Activated naive CD8-positive, alpha-beta T cell treated with anti-CD3 and anti-CD28 coated beads, Interleukin-2, amount 50 U/mL, for 16 hours (primary cell): Measurements from ENCODE around the gene OR2C3.
"Not testable (repeated sequence)": the region's sequence is repeated elsewhere in the genome, so short reads cannot be mapped to it uniquely, and the experiment has no call there.

Experiments
- DNase-seq: peaks from one replicate; pipeline ENCODE4 v3.0.0-alpha.2; 2020; ENCODE audit warnings: low read depth, low spot score

The OR2C3 gene

GRCh38 chr1:247536340-247536739 is at the start of gene OR2C3:
OR2C3 (minus strand) TSS chr1:247536440; CDS start chr1:247532511, 3,929 bp downstream.
- DNase-seq, result no peak

DNA sequence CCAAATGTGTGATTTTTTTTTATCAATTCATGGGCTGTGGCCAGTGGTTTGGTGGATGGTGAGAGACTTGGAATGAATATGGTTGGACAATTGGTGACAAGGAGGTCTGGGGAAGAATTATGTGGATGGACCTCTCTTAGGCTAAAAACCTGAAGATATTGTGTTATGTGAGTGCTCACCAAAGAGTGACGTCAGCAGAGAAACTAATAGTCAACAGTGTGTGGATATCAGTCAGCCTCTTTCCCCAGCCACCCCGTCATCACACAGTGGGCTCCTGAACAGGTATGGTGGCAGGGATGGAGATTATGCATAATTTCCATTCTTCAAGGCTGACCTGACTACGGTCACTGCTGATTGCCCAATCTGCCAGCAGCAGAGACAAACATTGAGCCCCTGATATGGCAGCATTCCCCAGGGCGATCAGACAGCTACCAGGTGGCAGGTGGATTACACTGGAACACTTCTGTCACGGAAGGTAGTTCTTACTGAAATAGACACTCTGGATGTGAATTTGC is 42.8 kb upstream of the OR2C3 start:
- no peak for DNase-seq

GRCh38 chr1:247576514-247576913 is 40.3 kb upstream of the OR2C3 start:
- no peak for DNase-seq

- no peak for DNase-seq
Observed at GRCh38 chr1:247574664-247575063, 38.4 kb upstream of the OR2C3 start.

DNA sequence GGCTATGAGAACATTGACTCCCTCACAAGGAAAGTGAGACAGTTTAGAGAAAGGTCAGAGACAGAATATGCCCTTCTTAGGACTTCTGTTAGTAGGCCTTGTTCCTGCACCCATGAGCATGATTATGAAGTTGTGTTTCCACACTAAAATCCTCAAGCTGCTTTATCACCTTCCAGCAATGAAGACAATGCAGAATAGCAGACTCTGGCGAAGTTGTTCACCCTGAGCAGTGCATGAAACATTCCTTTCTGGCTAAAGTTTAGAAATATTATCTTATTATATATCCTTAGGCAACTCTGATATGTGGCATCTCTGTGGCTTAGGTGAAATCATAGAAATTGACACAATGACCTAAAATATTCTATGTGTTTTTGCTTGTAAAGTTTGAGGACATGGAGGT is 38.0 kb upstream of the OR2C3 start:
- no peak for DNase-seq

GRCh38 chr1:247562198-247562597 is 26.0 kb upstream of the OR2C3 start:
- no peak for DNase-seq

DNA sequence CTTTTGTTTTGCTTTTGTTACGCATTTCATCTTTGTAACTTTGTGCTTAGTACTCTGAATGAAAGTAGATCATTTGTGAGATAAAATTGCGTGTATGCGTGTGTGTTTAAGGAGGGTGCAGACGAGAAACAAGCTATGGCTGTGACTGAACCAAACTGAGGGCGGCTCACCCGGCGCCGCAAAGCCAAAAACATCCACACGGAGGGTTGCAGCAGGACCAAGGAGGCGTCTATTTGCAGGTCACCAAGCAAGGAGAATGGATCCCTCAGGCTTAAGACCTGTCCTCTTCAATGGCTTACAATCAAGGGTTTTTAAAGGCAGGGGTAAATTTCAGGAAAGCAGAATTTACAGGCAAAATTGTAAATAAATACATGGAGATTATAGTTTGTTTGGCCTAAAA is 25.5 kb upstream of the OR2C3 start:
- DNase-seq, result no peak

GRCh38 chr1:247557926-247558674 is 21.9 kb upstream of the OR2C3 start:
- DNase-seq, result no peak

- DNase-seq, result no peak
Observed at GRCh38 chr1:247552231-247552630, 16.0 kb upstream of the OR2C3 start.

DNA sequence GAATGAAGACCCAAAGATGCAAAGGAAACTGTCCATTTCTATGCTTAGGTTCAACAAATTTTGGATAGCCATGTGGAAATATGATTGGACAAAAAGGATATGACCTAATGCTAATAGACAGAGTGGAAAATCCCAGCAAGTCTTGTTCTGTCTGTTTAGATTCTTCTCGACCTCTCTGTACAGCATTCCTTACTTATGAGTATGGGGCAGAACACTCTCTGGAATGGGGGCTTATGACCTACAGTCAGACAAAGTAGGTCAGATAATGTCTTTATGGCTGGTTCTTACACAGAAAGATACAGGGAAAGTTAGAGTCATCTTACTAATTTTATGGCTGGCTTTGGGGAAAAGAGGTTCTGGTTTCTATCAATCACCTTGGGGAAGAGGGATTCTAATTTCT is 15.5 kb upstream of the OR2C3 start:
- no peak for DNase-seq

- DNase-seq, result no peak
Observed at GRCh38 chr1:247548769-247549182, 12.5 kb upstream of the OR2C3 start, which contains the start of gene GCSAML. GCSAML (plus strand) TSS chr1:247549134; CDS start chr1:247549192, 58 bp downstream.

- no peak for DNase-seq
Observed at GRCh38 chr1:247548092-247548491, 11.9 kb upstream of the OR2C3 start.

DNA sequence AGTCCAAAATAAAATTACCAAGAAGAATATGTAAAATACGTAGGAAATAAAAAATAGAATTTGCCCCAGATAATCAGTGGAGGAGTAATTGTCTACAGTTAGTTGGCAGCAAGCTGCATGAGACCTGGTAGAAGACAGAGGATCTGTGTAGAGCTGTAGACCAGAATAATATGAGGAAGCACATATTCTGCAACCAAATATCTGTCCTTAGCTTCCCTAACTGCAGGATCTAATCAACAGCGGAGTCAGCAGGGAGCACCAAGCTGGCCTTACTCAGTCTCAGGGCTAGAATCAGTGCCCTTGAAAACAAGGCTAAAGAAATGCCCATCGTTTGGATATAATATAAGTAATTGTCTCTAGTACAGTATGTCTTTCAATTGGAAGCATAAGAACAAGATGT is 6.6 kb upstream of the OR2C3 start:
- no peak for DNase-seq

DNA sequence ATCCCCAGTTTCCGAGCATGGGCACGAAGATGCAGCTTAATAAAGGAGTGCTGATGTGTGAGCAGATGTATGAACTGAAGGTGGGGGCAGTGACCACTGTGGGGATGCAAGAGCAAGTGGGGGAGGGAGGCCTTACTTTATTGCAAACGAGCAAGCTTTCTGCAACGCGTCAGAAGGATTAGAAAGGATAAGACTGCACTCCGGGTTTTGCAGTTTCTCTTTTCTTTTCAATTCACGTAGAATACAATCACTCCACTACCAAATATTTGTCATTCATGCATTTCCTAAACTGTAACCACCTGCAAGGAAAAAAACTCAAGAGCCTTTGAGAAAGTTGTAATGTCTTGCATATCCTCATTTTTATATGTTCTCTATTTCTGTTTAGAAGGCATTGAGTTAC is 4.3 kb upstream of the OR2C3 start:
- no peak for DNase-seq

DNA sequence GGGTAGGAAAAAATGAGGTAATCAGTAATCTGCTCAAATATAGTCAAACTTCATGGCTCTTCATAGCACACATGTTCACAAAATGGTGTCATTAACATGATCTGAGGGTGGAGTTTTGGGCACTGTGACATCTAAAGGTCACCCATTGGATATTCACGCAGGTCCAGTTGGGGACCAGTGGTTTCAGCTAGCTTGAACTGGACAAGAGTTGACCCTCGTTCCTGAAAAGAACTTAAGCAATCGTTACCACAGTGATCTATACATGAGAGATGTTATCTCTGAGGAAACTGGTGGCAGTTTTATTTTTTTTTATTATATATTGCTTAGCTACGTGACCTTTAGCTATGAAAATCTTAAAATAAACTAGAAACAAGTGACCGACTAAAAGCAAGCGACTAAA is 3.0 kb upstream of the OR2C3 start:
- DNase-seq, result no peak

DNA sequence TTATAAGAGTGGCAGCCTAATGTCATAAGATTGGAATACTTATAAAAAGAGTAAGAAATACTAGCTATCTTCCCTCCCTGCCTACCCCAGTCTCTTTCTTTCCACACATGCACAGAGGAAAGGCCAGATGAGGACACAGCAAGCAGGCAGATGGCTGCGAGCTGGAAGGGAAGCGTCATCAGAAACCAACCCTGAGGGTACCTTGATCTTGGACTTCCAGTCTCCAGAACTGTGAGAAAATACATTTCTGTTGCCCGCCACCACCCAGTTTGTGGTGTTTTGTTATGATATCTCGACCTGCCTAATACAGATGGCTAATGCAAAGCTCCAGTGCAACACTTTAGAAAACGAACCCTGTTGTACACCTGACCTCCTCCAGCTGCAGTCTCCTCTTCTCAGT is 2.3 kb upstream of the OR2C3 start:
- DNase-seq, result no peak

DNA sequence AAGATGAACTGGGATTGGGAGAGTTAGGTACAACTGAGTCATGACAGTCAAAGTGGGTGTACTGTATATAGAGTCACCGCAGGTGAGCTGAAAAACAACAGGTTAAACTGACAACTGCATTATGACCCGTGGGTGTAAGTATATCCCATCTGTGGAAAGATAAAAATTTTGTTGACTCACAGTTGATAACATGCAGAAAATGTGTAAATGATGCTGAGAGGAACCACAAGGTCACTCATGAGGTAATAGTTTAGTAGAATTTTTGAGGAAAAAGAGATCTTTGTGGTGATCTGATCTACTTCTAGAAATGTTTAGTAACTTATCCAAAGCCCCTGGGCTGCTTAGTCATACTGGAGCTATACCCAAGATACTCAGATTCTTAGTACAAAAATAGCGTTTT is 838 bp downstream of the OR2C3 start:
- DNase-seq, result no peak

DNA sequence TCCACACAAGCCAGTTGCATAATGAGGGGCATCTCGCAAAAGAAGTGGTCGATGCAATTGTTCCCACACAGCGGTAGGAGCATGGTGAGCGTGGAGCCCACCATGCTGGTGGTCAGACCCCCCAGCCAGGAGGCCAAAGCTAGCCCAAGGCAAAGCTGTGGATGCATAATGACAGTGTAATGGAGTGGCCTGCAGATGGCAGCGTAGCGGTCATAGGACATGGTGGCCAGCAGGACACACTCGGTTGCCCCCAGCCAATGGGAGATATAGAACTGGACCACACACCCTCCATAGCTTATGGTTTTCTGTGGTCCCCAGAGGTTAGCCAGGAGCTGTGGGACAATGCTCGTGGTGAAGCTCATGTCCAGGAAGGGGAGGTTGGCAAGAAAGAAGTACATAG is 4.3 kb downstream of the OR2C3 start:
- no peak for DNase-seq

GRCh38 chr1:247530785-247531184 is 5.5 kb downstream of the OR2C3 start:
- no peak for DNase-seq

GRCh38 chr1:247529771-247530355 is 6.4 kb downstream of the OR2C3 start:
- no peak for DNase-seq

GRCh38 chr1:247528812-247529474 is 7.3 kb downstream of the OR2C3 start:
- no peak for DNase-seq

DNA sequence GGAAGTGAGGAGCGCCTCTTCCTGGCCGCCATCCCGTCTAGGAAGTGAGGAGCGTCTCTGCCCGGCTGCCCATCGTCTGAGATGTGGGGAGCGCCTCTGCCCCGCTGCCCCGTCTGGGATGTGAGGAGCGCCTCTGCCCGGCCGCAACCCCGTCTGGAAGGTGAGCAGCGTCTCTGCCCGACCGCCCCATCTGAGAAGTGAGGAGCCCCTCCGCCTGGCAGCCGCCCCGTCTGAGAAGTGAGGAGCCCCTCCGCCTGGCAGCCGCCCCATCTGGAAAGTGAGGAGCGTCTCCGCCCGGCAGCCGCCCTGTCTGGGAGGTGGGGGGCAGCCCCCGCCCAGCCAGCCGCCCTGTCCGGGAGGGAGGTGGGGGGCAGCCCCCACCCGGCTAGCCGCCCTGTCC is 14.4 kb downstream of the OR2C3 start:
- not testable (repeated sequence) for DNase-seq

DNA sequence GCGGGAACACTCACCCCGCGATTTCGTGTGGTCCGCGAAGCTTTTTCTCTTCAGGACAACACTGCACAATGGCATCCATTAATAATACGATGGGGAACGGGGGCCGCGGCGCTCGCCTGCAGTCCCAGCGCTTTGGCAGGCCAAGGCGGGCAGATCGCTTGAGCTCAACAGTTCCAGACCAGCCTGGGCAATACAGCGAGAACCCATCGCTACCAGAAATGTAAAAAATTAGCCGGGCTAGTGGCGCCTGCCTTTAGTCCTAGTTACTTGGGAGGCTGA is 17.7 kb downstream of the OR2C3 start:
- no peak for DNase-seq
